Peyer's patch (tissue), 4 donors: ENCODE results near the gene PRTN3. TPM values are rescaled to one million over a fixed set of nuclear protein-coding genes. Genes with fewer than 3 reads are reported as not detected.
A peak's percentile ranks its signal among the peaks of the same experiment; 100 is the strongest.
"Not testable (repeated sequence)": the region's sequence is repeated elsewhere in the genome, so short reads cannot be mapped to it uniquely, and the experiment has no call there.

Experiments used
- DNase-seq, 3 donors: peaks; one replicate each; pipeline ENCODE4 v3.0.0-alpha.2; 2017 to 2019
- H3K27ac ChIP-seq, 4 donors: fragments of 200-600 bp; sonication (generic); one replicate each; pipeline ENCODE4 v1.5.1; 2016 to 2019
- H3K27me3 ChIP-seq, 2 donors: fragments of 200-600 bp; sonication (generic); one replicate each; pipeline ENCODE4 v1.5.1; 2019
- H3K36me3 ChIP-seq, 3 donors: fragments of 200-600 bp; sonication (generic); one replicate each; pipeline ENCODE4 v1.5.1; 2016 to 2019
- H3K4me1 ChIP-seq, 4 donors: fragments of 200-600 bp; sonication (generic); one replicate each; pipeline ENCODE4 v1.5.1; 2016 to 2019
- H3K4me3 ChIP-seq, 4 donors: fragments of 200-600 bp; sonication (generic); 1 replicate in 3 of 4; 2 replicates in 1 of 4; pipeline ENCODE4 v1.5.1; 2016 to 2019; ENCODE audit warnings: mild to moderate bottlenecking in 1 of 4
- H3K9me3 ChIP-seq, 4 donors: fragments of 200-600 bp; sonication (generic); one replicate each; pipeline ENCODE4 v1.5.1; 2016 to 2019; ENCODE audit warnings: mild to moderate bottlenecking in 1 of 4
- POLR2A ChIP-seq, 2 donors: fragments of 450-650 bp; IDR thresholded peaks; one replicate each; pipeline ENCODE4 v1.5.1; 2017; ENCODE audit warnings: antibody characterized with exemption in 2 of 2, mild to moderate bottlenecking in 2 of 2, moderate library complexity in 2 of 2
- total RNA-seq, 4 donors: library from RNA; depleted of rRNA; stranded (reverse); fragments of >200 nt; gene quantifications; one replicate each; pipeline ENCODE4 v1.1.0, GENCODE V29; 2016
- TF ChIP-seq, protein P1 (sequence below), 6 experiments: fragments of 450-650 bp in 4 of 6; fragments of 200-600 bp in 2 of 6; sonication (generic) in 1 of 6; IDR thresholded peaks; one replicate each; pipeline ENCODE4 v1.5.1; 2017 to 2019; ENCODE audit warnings: antibody characterized with exemption in 6 of 6, mild to moderate bottlenecking in 3 of 6, moderate library complexity in 1 of 6

Gene PRTN3
- total RNA-seq, 4 donors from 2014 or later, result not detected

DNA sequence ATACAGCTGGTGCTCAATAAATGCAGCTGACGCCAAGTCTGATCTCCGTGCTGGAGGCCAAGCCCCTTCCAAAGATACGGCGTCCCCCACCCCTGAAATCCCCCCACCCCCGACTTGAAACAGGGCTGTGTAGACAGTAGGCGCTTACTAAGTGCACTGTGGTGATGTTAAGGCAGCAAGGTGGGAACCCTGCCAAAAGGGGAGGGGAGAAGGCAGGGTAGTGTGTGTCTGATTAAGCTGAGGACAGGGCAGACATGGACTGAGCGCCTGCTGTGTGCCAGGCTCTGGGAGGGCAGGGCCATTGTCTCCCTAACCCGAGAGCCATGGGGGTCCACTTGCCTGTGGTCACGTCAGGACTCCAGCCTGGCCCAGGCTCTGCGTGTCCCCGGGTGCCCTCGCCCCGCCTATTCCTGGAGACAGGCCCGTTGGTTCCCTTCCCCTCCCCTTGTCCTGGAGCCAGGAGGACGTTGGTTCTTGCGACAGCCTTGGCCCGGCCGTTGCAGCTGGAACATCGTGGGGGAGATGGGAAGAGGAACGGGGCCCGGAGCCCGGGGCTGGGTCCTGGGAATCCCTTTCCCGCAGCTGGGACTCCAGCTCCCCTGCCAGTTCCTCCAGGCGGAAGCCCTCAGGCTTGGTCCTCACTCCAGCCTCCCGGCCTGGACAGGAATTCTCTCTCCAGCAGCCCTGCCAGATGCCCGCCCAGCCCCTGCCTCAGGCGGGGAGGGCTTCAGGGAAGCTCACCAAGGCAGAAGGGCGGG lies 9.6 kb downstream of the PRTN3 start:
- Histone ChIP-seq H3K4me3 (no peak overlapping the region), H3K27me3 (peaks cover 0 to 16% of the 10 kb centered on the region in 2 donors)
- DNase-seq, result peak; percentile 42 to 84 (median 74)

DNA sequence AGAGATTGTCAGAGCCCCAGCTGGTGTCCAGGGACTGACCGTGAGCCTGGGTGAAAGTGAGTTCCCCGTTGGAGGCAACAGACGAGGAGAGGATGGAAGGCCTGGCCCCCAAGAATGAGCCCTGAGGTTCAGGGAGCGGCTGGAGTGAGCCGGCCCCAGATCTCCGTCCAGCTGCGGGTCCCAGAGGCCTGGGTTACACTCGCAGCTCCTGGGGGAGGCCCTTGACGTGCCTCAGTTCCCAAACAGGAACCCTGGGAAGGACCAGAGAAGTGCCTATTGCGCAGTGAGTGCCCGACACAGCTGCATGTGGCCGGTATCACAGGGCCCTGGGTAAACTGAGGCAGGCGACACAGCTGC lies 10.2 kb downstream of the PRTN3 start:
- Histone ChIP-seq H3K27me3 (peaks cover 0 to 15% of the 10 kb centered on the region in 2 donors), H3K36me3 (no peaks in the 10 kb centered on the region), H3K4me1 (no peaks in the 10 kb centered on the region)

More for the DNA sequence above, 9.6 kb downstream of the PRTN3 start:
- H3K27ac ChIP-seq, result peak overlapping the region; percentile 55 to 83 (median 68)
- H3K36me3 ChIP-seq, result no peaks in the 10 kb centered on the region
- TF ChIP-seq POLR2A (IDR thresholded peaks at IDR 0.05), result no peak
- TF ChIP-seq, protein P1, sequence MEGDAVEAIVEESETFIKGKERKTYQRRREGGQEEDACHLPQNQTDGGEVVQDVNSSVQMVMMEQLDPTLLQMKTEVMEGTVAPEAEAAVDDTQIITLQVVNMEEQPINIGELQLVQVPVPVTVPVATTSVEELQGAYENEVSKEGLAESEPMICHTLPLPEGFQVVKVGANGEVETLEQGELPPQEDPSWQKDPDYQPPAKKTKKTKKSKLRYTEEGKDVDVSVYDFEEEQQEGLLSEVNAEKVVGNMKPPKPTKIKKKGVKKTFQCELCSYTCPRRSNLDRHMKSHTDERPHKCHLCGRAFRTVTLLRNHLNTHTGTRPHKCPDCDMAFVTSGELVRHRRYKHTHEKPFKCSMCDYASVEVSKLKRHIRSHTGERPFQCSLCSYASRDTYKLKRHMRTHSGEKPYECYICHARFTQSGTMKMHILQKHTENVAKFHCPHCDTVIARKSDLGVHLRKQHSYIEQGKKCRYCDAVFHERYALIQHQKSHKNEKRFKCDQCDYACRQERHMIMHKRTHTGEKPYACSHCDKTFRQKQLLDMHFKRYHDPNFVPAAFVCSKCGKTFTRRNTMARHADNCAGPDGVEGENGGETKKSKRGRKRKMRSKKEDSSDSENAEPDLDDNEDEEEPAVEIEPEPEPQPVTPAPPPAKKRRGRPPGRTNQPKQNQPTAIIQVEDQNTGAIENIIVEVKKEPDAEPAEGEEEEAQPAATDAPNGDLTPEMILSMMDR (IDR thresholded peaks at IDR 0.05), result no peak
- no peaks in the 10 kb centered on the region for H3K9me3 ChIP-seq
- H3K4me1 ChIP-seq, result no peaks in the 10 kb centered on the region

DNA sequence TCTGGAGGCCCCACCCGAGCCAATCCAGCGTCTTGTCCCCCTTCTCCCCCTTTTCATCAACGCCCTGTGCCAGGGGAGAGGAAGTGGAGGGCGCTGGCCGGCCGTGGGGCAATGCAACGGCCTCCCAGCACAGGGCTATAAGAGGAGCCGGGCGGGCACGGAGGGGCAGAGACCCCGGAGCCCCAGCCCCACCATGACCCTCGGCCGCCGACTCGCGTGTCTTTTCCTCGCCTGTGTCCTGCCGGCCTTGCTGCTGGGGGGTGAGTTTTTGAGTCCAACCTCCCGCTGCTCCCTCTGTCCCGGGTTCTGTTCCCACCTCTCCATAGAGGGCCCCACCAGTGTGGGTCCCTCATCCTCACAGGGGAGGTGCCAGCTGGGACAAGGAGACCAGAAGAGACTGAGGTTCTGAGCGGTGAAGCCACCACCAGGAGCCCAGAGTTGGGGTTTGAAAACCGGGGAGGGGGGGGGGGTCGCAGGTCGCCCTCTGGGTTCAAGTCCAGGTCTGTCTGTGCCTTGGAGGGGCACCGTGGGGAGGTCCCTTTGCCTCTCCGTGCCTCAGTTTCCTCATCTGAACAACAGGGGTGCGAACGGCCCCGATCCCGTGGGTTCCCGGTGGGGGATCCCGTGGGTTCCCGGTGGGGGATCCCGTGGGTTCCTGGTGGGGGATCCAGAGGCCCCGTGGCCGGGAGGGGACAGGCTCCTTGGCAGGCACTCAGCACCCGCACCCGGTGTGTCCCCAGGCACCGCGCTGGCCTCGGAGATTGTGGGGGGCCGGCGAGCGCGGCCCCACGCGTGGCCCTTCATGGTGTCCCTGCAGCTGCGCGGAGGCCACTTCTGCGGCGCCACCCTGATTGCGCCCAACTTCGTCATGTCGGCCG lies 11.6 kb downstream of the PRTN3 start, which contains the start of gene ELANE:
ELANE (plus strand) TSS at position 168 of the 878 bp plus-strand sequence; CDS start at position 194, 26 bp downstream.
- no peak for DNase-seq
- no peaks in the 10 kb centered on the region for H3K9me3 ChIP-seq
- no peak within 1 kb of the TSS for H3K4me3 ChIP-seq
- no peaks in the 10 kb centered on the region for H3K4me1 ChIP-seq
- TF ChIP-seq, protein P1 (IDR thresholded peaks at IDR 0.05), result no peak
- no peak for TF ChIP-seq POLR2A (IDR thresholded peaks at IDR 0.05)
- no peaks in the 10 kb centered on the region for H3K36me3 ChIP-seq
- H3K27me3 ChIP-seq, result peaks cover 0 to 8% of the 10 kb centered on the region in 2 donors
- H3K27ac ChIP-seq, result peak within 1 kb of the TSS; percentile 55 to 83 (median 68)

More for the DNA sequence above, 10.2 kb downstream of the PRTN3 start:
- DNase-seq, result no peak
- Histone ChIP-seq H3K9me3 (no peaks in the 10 kb centered on the region), H3K27ac (peak overlapping the region; percentile 55 to 83 (median 68)), H3K4me3 (no peak overlapping the region)
- no peak for TF ChIP-seq POLR2A (IDR thresholded peaks at IDR 0.05)
- TF ChIP-seq, protein P1 (IDR thresholded peaks at IDR 0.05), result no peak

DNA sequence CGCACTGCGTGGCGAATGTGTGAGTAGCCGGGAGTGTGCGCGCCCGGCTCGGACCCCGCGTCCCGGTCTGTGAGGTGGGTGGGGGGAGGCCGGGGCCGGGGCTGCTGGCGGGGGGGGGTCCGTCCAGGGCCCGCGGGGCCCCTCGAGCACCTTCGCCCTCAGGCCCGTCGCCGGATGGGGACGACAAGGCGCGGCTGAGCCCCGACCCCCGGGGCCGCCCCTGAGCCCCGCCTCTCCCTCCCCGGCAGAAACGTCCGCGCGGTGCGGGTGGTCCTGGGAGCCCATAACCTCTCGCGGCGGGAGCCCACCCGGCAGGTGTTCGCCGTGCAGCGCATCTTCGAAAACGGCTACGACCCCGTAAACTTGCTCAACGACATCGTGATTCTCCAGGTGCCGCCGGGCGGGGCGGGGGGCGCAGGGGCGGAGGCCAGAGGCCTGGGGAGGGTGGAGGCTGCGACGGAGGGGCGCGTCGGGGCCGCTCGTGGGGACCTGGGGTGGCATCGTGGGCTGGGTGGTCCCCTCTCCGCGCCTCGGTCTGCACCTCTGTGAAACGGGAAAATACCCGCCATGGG lies 12.3 kb downstream of the PRTN3 start:
- H3K4me3 ChIP-seq, result no peak overlapping the region
- no peak for DNase-seq

DNA sequence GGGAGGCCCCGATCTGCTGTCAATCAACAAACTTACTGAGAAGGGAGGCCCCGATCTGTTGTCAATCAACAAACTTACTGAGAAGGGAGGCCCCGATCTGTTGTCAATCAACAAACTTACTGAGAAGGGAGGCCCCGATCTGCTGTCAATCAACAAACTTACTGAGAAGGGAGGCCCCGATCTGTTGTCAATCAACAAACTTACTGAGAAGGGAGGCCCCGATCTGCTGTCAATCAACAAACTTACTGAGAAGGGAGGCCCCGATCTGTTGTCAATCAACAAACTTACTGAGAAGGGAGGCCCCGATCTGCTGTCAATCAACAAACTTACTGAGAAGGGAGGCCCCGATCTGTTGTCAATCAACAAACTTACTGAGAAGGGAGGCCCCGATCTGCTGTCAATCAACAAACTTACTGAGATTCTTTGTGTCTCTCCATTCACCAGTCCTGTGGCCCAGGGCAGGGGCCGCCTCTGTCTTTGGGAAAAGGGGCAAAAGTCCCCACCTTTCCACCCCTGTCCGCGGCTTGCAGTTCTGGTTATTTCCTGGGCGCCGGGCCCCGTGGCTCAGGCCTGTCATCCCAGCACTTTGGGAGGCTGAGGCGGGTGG lies 12.9 kb downstream of the PRTN3 start:
- H3K4me1 ChIP-seq, H3K27ac ChIP-seq, H3K9me3 ChIP-seq, H3K4me3 ChIP-seq, H3K27me3 ChIP-seq, H3K36me3 ChIP-seq, DNase-seq: not testable (repeated sequence)

More for the DNA sequence above, 12.3 kb downstream of the PRTN3 start:
- Histone ChIP-seq H3K27me3 (peaks cover 0 to 8% of the 10 kb centered on the region in 2 donors), H3K27ac (no peak overlapping the region), H3K4me1 (no peaks in the 10 kb centered on the region), H3K36me3 (no peaks in the 10 kb centered on the region), H3K9me3 (no peaks in the 10 kb centered on the region)
- TF ChIP-seq, protein P1 (IDR thresholded peaks at IDR 0.05), result no peak
- no peak for TF ChIP-seq POLR2A (IDR thresholded peaks at IDR 0.05)
